Pancreas (tissue), 10 donors: ENCODE measurements around the gene SH3TC1. TPM values are rescaled to one million over a fixed set of nuclear protein-coding genes. Genes with fewer than 3 reads are reported as not detected.
A peak's percentile ranks its signal among the peaks of the same experiment; 100 is the strongest.

ENCODE experiments used
- ATAC-seq, 4 donors: fragments of 200-7000 bp; cut with Tn5 transposase; one replicate each; pipeline versions ENCODE4 v1.8.0 to v1.9.1; 2020; ENCODE audit warnings: mild to moderate bottlenecking in 4 of 4, moderate library complexity in 4 of 4
- DNase-seq, 6 donors: peaks; one replicate each; pipeline ENCODE4 v3.0.0-alpha.2; 2020
- FAIRE-seq: peaks from 2 replicates; lab custom pipeline; 2012; peaks lifted over from hg19 to GRCh38; lab: Jason Lieb, UNC
- H3K27ac ChIP-seq, 4 donors: fragments of 200-600 bp; sonication (generic); 1 replicate in 3 of 4; 2 replicates in 1 of 4; pipeline versions ENCODE4 v1.5.0 to v1.8.0; 2020
- H3K27me3 ChIP-seq, 4 donors: fragments of 200-600 bp; one replicate each; pipeline ENCODE4 v1.8.0; 2021
- H3K36me3 ChIP-seq, 3 donors: fragments of 200-600 bp; sonication (generic) in 1 of 3; one replicate each; pipeline versions ENCODE4 v1.5.0 to v1.8.0; 2020 to 2021
- H3K4me1 ChIP-seq, 3 donors: fragments of 200-600 bp; one replicate each; pipeline ENCODE4 v1.8.0; 2021
- H3K4me3 ChIP-seq, 4 donors: fragments of 200-600 bp; sonication (generic) in 2 of 4; one replicate each; pipeline versions ENCODE4 v1.5.0 to v1.8.0; 2020 to 2021
- H3K9me3 ChIP-seq, 4 donors: fragments of 200-600 bp; one replicate each; pipeline ENCODE4 v1.8.0; 2021
- WGBS, 2 donors: extraction: QIAGEN DNeasy Blood & Tissue Kit; methylation state at CpG; one replicate each; pipeline ENCODE4 v1.1.7; 2013; 5-methylcytosine and 5-hydroxymethylcytosine counted together
- intact Hi-C, 3 donors: fragments of 100-400 bp; cut with DNase I; formaldehyde crosslinking; loops; one replicate each; pipeline versions ENCODE4 v1.11.1 to v1.14.2; 2022
- polyA plus RNA-seq, 2 donors: library from polyadenylated mRNA; stranded (reverse); fragments of 200-250 nt; gene quantifications; one replicate each; pipeline ENCODE4 v1.2.3, GENCODE V29; 2013
- total RNA-seq, 6 donors: library from RNA; stranded (reverse); fragmentation: NEBNext Ultra II Directional in 4 of 6; extraction: Animal tissue kit (Norgen Biotek cat#: 25700) in 4 of 6; gene quantifications; one replicate each; pipeline versions ENCODE4 v1.2.1 to v1.2.4, GENCODE V29; 2021 to 2023
- TF ChIP-seq, protein P1 (sequence below), 4 donors: fragments of 200-600 bp; sonication (generic) in 3 of 4; IDR thresholded peaks; one replicate each; pipeline versions ENCODE4 v1.5.0 to v1.8.0; 2021; ENCODE audit warnings: antibody characterized with exemption in 4 of 4
- donor health status: healthy with polysubstance abuse.
- donor health status: DM: no; HTN: no; CAD: no; lungs with moderate emphysema.
- donor health status: DM: no; HTN: no; CAD: no.
- donor health status: control.
- donor health status: control.
- donor health status: Bipolar disorder and iron deficiency.
- donor health status: DM: yes; HTN: yes; CAD: no.
- donor health status: DM: no; HTN: no; CAD: no.
- donor health status: DM: no; HTN: no; CAD: no.
- donor health status: DM: yes; HTN: yes; CAD: no.

SH3TC1 gene
- total and polyA plus RNA-seq, 8 donors: 12.5 to 28.0 (median 19.6) TPM

DNA sequence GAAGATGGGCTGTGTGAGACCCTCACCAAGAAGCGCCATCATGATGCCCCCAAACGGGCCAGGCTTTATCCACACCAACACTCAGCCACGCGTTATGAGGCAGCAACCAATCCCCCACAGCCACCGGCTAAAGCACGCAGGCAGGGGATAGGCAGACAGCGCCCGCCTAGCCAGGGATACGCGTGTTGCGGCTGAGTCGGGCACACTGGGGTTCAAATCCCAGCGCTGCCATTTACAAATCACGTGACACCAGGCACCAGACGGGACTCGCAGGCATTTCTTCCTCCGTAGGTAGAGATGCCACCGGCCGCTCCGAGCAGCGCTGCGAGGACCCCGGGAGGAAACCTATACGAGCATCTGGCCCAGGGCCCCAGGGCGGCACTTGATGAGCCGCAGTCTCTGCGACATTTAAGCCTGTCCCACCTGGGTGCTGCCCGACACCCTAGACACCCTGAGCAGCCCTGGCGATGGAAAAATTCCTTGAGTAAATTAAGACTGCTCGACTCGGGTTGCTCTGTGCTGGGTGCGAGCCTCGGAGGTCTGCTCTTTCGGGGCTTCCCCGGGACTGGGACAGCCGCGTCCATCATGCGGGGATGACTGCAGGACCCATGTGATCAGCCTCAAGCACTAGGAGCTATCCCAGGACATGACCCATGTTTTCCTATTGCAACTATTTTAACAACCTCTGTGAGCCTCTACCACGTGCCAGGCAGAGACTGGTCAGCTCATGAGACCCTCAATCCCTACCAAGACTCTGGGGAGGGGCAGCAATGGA, 46.8 kb upstream of the SH3TC1 start:
- Histone ChIP-seq H3K27me3 (no peaks in the 10 kb centered on the region), H3K9me3 (no peaks in the 10 kb centered on the region), H3K27ac (no peak overlapping the region), H3K4me1 (no peaks in the 10 kb centered on the region), H3K36me3 (no peaks in the 10 kb centered on the region), H3K4me3 (no peak overlapping the region)
- peak in 1 of 6 donors; percentile 22 for DNase-seq
- 86 to 89% methylated on average over 39 of the region's 39 CpGs for WGBS, 2 donors
- no peak for FAIRE-seq
- ATAC-seq: no peak
- intact Hi-C loops: no loop called here
- TF ChIP-seq, protein P1, sequence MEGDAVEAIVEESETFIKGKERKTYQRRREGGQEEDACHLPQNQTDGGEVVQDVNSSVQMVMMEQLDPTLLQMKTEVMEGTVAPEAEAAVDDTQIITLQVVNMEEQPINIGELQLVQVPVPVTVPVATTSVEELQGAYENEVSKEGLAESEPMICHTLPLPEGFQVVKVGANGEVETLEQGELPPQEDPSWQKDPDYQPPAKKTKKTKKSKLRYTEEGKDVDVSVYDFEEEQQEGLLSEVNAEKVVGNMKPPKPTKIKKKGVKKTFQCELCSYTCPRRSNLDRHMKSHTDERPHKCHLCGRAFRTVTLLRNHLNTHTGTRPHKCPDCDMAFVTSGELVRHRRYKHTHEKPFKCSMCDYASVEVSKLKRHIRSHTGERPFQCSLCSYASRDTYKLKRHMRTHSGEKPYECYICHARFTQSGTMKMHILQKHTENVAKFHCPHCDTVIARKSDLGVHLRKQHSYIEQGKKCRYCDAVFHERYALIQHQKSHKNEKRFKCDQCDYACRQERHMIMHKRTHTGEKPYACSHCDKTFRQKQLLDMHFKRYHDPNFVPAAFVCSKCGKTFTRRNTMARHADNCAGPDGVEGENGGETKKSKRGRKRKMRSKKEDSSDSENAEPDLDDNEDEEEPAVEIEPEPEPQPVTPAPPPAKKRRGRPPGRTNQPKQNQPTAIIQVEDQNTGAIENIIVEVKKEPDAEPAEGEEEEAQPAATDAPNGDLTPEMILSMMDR (IDR thresholded peaks at IDR 0.05): no peak

- FAIRE-seq (no peak), DNase-seq (peak in 2 of 6 donors; percentile 68 to 74), ATAC-seq (peak in 3 of 4 donors; percentile 14 to 49 (median 43))
- Histone ChIP-seq H3K36me3 (no peaks in the 10 kb centered on the region), H3K9me3 (no peaks in the 10 kb centered on the region), H3K27me3 (no peaks in the 10 kb centered on the region), H3K27ac (no peak overlapping the region), H3K4me3 (no peak overlapping the region), H3K4me1 (peaks cover 0 to 4% (median 3%) of the 10 kb centered on the region in 3 donors)
- intact Hi-C loops: no loop called here
- WGBS, 2 donors: 35 to 45% methylated on average over 6 of the region's 6 CpGs
- TF ChIP-seq, protein P1 (IDR thresholded peaks at IDR 0.05): no peak
These were observed 46.2 kb upstream of the SH3TC1 start for GRCh38 chr4:8152865-8153257.

DNA sequence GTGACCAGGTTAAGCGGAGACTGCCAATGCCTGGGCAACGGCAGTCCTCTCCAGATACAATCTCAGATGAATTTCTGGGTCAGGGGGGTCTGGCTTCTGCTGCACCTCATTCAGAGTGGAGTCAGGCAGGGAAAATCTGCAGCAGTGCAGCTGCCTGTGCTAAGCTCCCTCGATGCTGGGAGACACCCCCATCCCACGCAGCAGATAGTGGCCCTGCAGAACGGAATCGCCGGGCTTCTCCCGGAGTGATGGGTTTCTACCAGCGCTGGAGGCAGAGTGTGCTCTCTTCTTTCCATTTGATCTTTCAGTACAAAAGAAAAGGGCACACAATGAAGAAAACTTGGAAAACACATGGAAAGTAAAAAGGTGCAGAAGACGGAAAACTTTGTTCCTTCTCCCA, 45.6 kb upstream of the SH3TC1 start:
- FAIRE-seq: no peak
- H3K27me3 ChIP-seq: no peaks in the 10 kb centered on the region
- no peaks in the 10 kb centered on the region for H3K36me3 ChIP-seq
- no peaks in the 10 kb centered on the region for H3K9me3 ChIP-seq
- DNase-seq: peak in 1 of 6 donors; percentile 5
- H3K27ac ChIP-seq: no peak overlapping the region
- WGBS, 2 donors: 84 to 89% methylated on average over 10 of the region's 10 CpGs
- intact Hi-C loops: no loop called here
- TF ChIP-seq, protein P1 (IDR thresholded peaks at IDR 0.05): no peak
- H3K4me1 ChIP-seq: peaks cover 0 to 6% (median 3%) of the 10 kb centered on the region in 3 donors
- H3K4me3 ChIP-seq: no peak overlapping the region
- no peak for ATAC-seq

GRCh38 chr4:8155048-8155447, 44.0 kb upstream of the SH3TC1 start:
- intact Hi-C loops: no loop called here
- TF ChIP-seq, protein P1 (IDR thresholded peaks at IDR 0.05): no peak
- Histone ChIP-seq H3K27me3 (no peaks in the 10 kb centered on the region), H3K27ac (no peak overlapping the region), H3K4me3 (no peak overlapping the region), H3K9me3 (no peaks in the 10 kb centered on the region), H3K4me1 (peaks cover 0 to 13% (median 8%) of the 10 kb centered on the region in 3 donors), H3K36me3 (no peaks in the 10 kb centered on the region)
- no peak for DNase-seq
- no peak for FAIRE-seq
- no peak for ATAC-seq
- 81 to 85% methylated on average over 6 of the region's 6 CpGs for WGBS, 2 donors
